Ectodermal cell (in vitro differentiated cells): ENCODE results near the gene ABCG4.

ENCODE experiments used
- H3K27ac ChIP-seq: 2 replicates; pipeline ENCODE4 v1.7.0; 2013; ENCODE audit warnings: mild to moderate bottlenecking, low read depth, low read length; ENCODE audit not compliant: insufficient read depth, poor library complexity, severe bottlenecking
- H3K27me3 ChIP-seq: 2 replicates; pipeline ENCODE4 v1.7.0; 2013; ENCODE audit warnings: mild to moderate bottlenecking, low read length; ENCODE audit not compliant: insufficient read depth, control insufficient read depth, poor library complexity, severe bottlenecking
- H3K36me3 ChIP-seq: one replicate; pipeline ENCODE4 v1.7.0; 2013; ENCODE audit warnings: low read length; ENCODE audit not compliant: control insufficient read depth, insufficient read depth
- H3K4me1 ChIP-seq: one replicate; pipeline ENCODE4 v1.7.0; 2013; ENCODE audit warnings: low read length; ENCODE audit not compliant: control insufficient read depth, insufficient read depth
- H3K4me3 ChIP-seq: 2 replicates; pipeline ENCODE4 v1.7.0; 2013; ENCODE audit warnings: low read depth, low read length, control low read depth; ENCODE audit not compliant: insufficient read depth
- H3K9me3 ChIP-seq: 2 replicates; pipeline ENCODE4 v1.7.0; 2013; ENCODE audit warnings: mild to moderate bottlenecking, low read length, moderate library complexity; ENCODE audit not compliant: control insufficient read depth
- WGBS, 2 experiments: methylation state at CpG; one replicate each; pipeline ENCODE4 v1.1.7; 2013; ENCODE audit warnings: missing lambda C conversion rate in 2 of 2; 5-methylcytosine and 5-hydroxymethylcytosine counted together

The ABCG4 gene

GRCh38 chr11:119107538-119108145 is 41.2 kb upstream of the ABCG4 start:
- H3K4me3 ChIP-seq, result peak overlapping the region; percentile 74
- H3K27ac ChIP-seq, result no peak overlapping the region
- H3K4me1 ChIP-seq, result peaks cover 8% of the 10 kb centered on the region
- no peaks in the 10 kb centered on the region for H3K9me3 ChIP-seq
- peaks cover 5% of the 10 kb centered on the region for H3K36me3 ChIP-seq
- whole genome bisulfite sequencing, 2 experiments, result 1% methylated on average over 65 of the region's 65 CpGs
- peaks cover 26% of the 10 kb centered on the region for H3K27me3 ChIP-seq

GRCh38 chr11:119108146-119108856 is 40.6 kb upstream of the ABCG4 start:
- Histone ChIP-seq H3K27me3 (peaks cover 26% of the 10 kb centered on the region), H3K4me1 (peaks cover 8% of the 10 kb centered on the region), H3K27ac (no peak overlapping the region), H3K36me3 (peaks cover 5% of the 10 kb centered on the region), H3K4me3 (peak overlapping the region; percentile 74), H3K9me3 (no peaks in the 10 kb centered on the region)
- 22 to 27% methylated on average over 6 to 8 of the region's 8 CpGs for WGBS, 2 experiments

- H3K4me1 ChIP-seq, result peaks cover 8% of the 10 kb centered on the region
- H3K36me3 ChIP-seq, result peaks cover 5% of the 10 kb centered on the region
- WGBS, 2 experiments, result 85 to 91% methylated on average over 2 of the region's 2 CpGs
- no peaks in the 10 kb centered on the region for H3K9me3 ChIP-seq
- no peak overlapping the region for H3K27ac ChIP-seq
- H3K27me3 ChIP-seq, result peaks cover 26% of the 10 kb centered on the region
- no peak overlapping the region for H3K4me3 ChIP-seq
These were observed 40.0 kb upstream of the ABCG4 start for GRCh38 chr11:119108857-119109221.

- Histone ChIP-seq H3K27ac (no peak overlapping the region), H3K4me1 (peaks cover 8% of the 10 kb centered on the region), H3K27me3 (peaks cover 26% of the 10 kb centered on the region), H3K36me3 (peaks cover 5% of the 10 kb centered on the region), H3K9me3 (no peaks in the 10 kb centered on the region), H3K4me3 (no peak overlapping the region)
- 91% methylated on average over 3 of the region's 3 CpGs for WGBS, 2 experiments
These were observed 39.0 kb upstream of the ABCG4 start for GRCh38 chr11:119109843-119110242.

GRCh38 chr11:119110439-119110838 is 38.4 kb upstream of the ABCG4 start:
- H3K4me1 ChIP-seq, result peaks cover 8% of the 10 kb centered on the region
- H3K27ac ChIP-seq, result no peak overlapping the region
- H3K36me3 ChIP-seq, result peaks cover 5% of the 10 kb centered on the region
- no peaks in the 10 kb centered on the region for H3K9me3 ChIP-seq
- peaks cover 26% of the 10 kb centered on the region for H3K27me3 ChIP-seq
- H3K4me3 ChIP-seq, result no peak overlapping the region
- WGBS, 2 experiments, result 83 to 84% methylated on average over 10 of the region's 10 CpGs

- Histone ChIP-seq H3K4me3 (no peak overlapping the region), H3K36me3 (peaks cover 5% of the 10 kb centered on the region), H3K9me3 (no peaks in the 10 kb centered on the region), H3K4me1 (peaks cover 8% of the 10 kb centered on the region), H3K27me3 (peaks cover 26% of the 10 kb centered on the region), H3K27ac (no peak overlapping the region)
- 92 to 94% methylated on average over 11 of the region's 11 CpGs for WGBS, 2 experiments
These were observed 37.4 kb upstream of the ABCG4 start for GRCh38 chr11:119111361-119111925.

- no peaks in the 10 kb centered on the region for H3K9me3 ChIP-seq
- peaks cover 5% of the 10 kb centered on the region for H3K36me3 ChIP-seq
- H3K27ac ChIP-seq, result no peak overlapping the region
- no peak overlapping the region for H3K4me3 ChIP-seq
- peaks cover 8% of the 10 kb centered on the region for H3K4me1 ChIP-seq
- H3K27me3 ChIP-seq, result peaks cover 18% of the 10 kb centered on the region
- 89 to 91% methylated on average over 12 of the region's 12 CpGs for WGBS, 2 experiments
These were observed 36.4 kb upstream of the ABCG4 start for GRCh38 chr11:119112314-119113020.

- H3K9me3 ChIP-seq, result no peaks in the 10 kb centered on the region
- WGBS, 2 experiments, result 94 to 96% methylated on average over 9 of the region's 9 CpGs
- H3K4me3 ChIP-seq, result no peak overlapping the region
- H3K36me3 ChIP-seq, result peaks cover 5% of the 10 kb centered on the region
- H3K4me1 ChIP-seq, result no peaks in the 10 kb centered on the region
- H3K27ac ChIP-seq, result no peak overlapping the region
- peaks cover 5% of the 10 kb centered on the region for H3K27me3 ChIP-seq
These were observed 35.1 kb upstream of the ABCG4 start for GRCh38 chr11:119113716-119114115.

GRCh38 chr11:119114351-119114750 is 34.5 kb upstream of the ABCG4 start:
- Histone ChIP-seq H3K4me1 (no peaks in the 10 kb centered on the region), H3K27ac (no peak overlapping the region), H3K9me3 (no peaks in the 10 kb centered on the region), H3K36me3 (peaks cover 5% of the 10 kb centered on the region), H3K4me3 (no peak overlapping the region), H3K27me3 (no peaks in the 10 kb centered on the region)
- WGBS, 2 experiments, result 91 to 92% methylated on average over 5 of the region's 5 CpGs
